D721Med (cell line): ENCODE measurements around the gene PPP1CA.

Source experiments
- DNase-seq: peaks from one replicate; pipeline ENCODE4 v3.0.0; 2011; ENCODE audit warnings: low spot score; ENCODE audit not compliant: insufficient read length
- FAIRE-seq: peaks from 2 replicates; lab custom pipeline; 2011; peaks lifted over from hg19 to GRCh38; lab: Jason Lieb, UNC
- CTCF ChIP-seq: IDR thresholded peaks from 2 replicates; pipeline ENCODE4 v1.5.1; 2012; ENCODE audit warnings: mild to moderate bottlenecking, control low read depth; ENCODE audit not compliant: insufficient read depth; ENCODE audit errors: missing control alignments

The PPP1CA gene

GRCh38 chr11:67419325-67420049 lies 17.8 kb upstream of the PPP1CA start:
- FAIRE-seq (no peak), DNase-seq (no peak)
- no peak for TF ChIP-seq CTCF

- DNase-seq (no peak), FAIRE-seq (no peak)
- TF ChIP-seq CTCF, result no peak
Measured at GRCh38 chr11:67418476-67419281, 17.0 kb upstream of the PPP1CA start.

- no peak for DNase-seq
- no peak for TF ChIP-seq CTCF
- no peak for FAIRE-seq
Measured at GRCh38 chr11:67417425-67417824, 15.8 kb upstream of the PPP1CA start.

- FAIRE-seq (no peak), DNase-seq (no peak)
- no peak for TF ChIP-seq CTCF
Measured at GRCh38 chr11:67416416-67417335, 15.0 kb upstream of the PPP1CA start.

- no peak for TF ChIP-seq CTCF
- FAIRE-seq, result no peak
- no peak for DNase-seq
Measured at GRCh38 chr11:67415501-67416304, 14.0 kb upstream of the PPP1CA start, which contains the start of gene CARNS1. TSS of gene CARNS1 (plus strand) at chr11:67415678. CDS start at chr11:67416200, 522 bp downstream.

- no peak for TF ChIP-seq CTCF
- no peak for DNase-seq
- no peak for FAIRE-seq
Measured at GRCh38 chr11:67413266-67413849, 11.7 kb upstream of the PPP1CA start.
